ENCODE data around the gene EFNB2. TPM values are rescaled to one million over a fixed set of nuclear protein-coding genes. Genes with fewer than 3 reads are reported as not detected.

EFNB2 gene
- total and polyA plus RNA-seq, 7 experiments from 2014 or later, result 0.07 to 0.22 (median 0.11) TPM; not detected in 2

GRCh38 chr13:106474912-106475311 is 60.5 kb downstream of the EFNB2 start:
- Histone ChIP-seq H3K9me3 (ENCODE audit: control insufficient read depth in 2 of 3, low read length in 3 of 3) (no peaks in the 10 kb centered on the region), H3K4me1 (ENCODE audit: control insufficient read depth in 2 of 2, insufficient read depth in 2 of 2, low read length in 2 of 2) (no peaks in the 10 kb centered on the region), H3K4me3 (ENCODE audit: low read length) (no peak overlapping the region), H3K27ac (ENCODE audit: low read depth, low read length) (no peak overlapping the region), H3K36me3 (ENCODE audit: control insufficient read depth in 2 of 3, insufficient read depth in 3 of 3, low read length in 3 of 3) (no peaks in the 10 kb centered on the region), H3K27me3 (ENCODE audit: control insufficient read depth in 2 of 2, insufficient read depth in 2 of 2, low read length in 2 of 2) (no peaks in the 10 kb centered on the region)
- ChIA-PET POLR2A (no interaction called here), CTCF (no interaction called here)
- Mint-ChIP-seq H3K27ac (no peak overlapping the region), H3K9me3 (no peaks in the 10 kb centered on the region), H3K27me3 (peaks cover 0 to 25% (median 19%) of the 10 kb centered on the region in 5 donors), H3K4me3 (no peak overlapping the region), H3K4me1 (no peaks in the 10 kb centered on the region), H3K36me3 (no peaks in the 10 kb centered on the region)
- no peak for ATAC-seq
- intact Hi-C loops (cut with micrococcal nuclease), result no loop called here
- no peak for DNase-seq

- Mint-ChIP-seq H3K4me1 (no peaks in the 10 kb centered on the region), H3K9me3 (no peaks in the 10 kb centered on the region), H3K27ac (no peak overlapping the region), H3K27me3 (peaks cover 0 to 16% (median 11%) of the 10 kb centered on the region in 5 donors), H3K36me3 (no peaks in the 10 kb centered on the region), H3K4me3 (no peak overlapping the region)
- intact Hi-C loops (cut with micrococcal nuclease), result no loop called here
- DNase-seq (no peak), ATAC-seq (no peak)
- Histone ChIP-seq H3K36me3 (ENCODE audit: control insufficient read depth in 2 of 3, insufficient read depth in 3 of 3, low read length in 3 of 3) (no peaks in the 10 kb centered on the region), H3K4me3 (ENCODE audit: low read length) (no peak overlapping the region), H3K9me3 (ENCODE audit: control insufficient read depth in 2 of 3, low read length in 3 of 3) (no peaks in the 10 kb centered on the region), H3K27ac (ENCODE audit: low read depth, low read length) (no peak overlapping the region), H3K27me3 (ENCODE audit: control insufficient read depth in 2 of 2, insufficient read depth in 2 of 2, low read length in 2 of 2) (no peaks in the 10 kb centered on the region), H3K4me1 (ENCODE audit: control insufficient read depth in 2 of 2, insufficient read depth in 2 of 2, low read length in 2 of 2) (no peaks in the 10 kb centered on the region)
- POLR2A ChIA-PET, result no interaction called here
- CTCF ChIA-PET, result no interaction called here
These were observed 62.3 kb downstream of the EFNB2 start for GRCh38 chr13:106473154-106473553.

- ChIA-PET CTCF (no interaction called here), POLR2A (no interaction called here)
- Histone ChIP-seq H3K4me1 (ENCODE audit: control insufficient read depth in 2 of 2, insufficient read depth in 2 of 2, low read length in 2 of 2) (no peaks in the 10 kb centered on the region), H3K4me3 (ENCODE audit: low read length) (no peak overlapping the region), H3K27ac (ENCODE audit: low read depth, low read length) (no peak overlapping the region), H3K36me3 (ENCODE audit: control insufficient read depth in 2 of 3, insufficient read depth in 3 of 3, low read length in 3 of 3) (no peaks in the 10 kb centered on the region), H3K9me3 (ENCODE audit: control insufficient read depth in 2 of 3, low read length in 3 of 3) (no peaks in the 10 kb centered on the region), H3K27me3 (ENCODE audit: control insufficient read depth in 2 of 2, insufficient read depth in 2 of 2, low read length in 2 of 2) (no peaks in the 10 kb centered on the region)
- Mint-ChIP-seq H3K9me3 (no peaks in the 10 kb centered on the region), H3K4me1 (no peaks in the 10 kb centered on the region), H3K27me3 (peaks cover 0 to 15% (median 11%) of the 10 kb centered on the region in 5 donors), H3K4me3 (no peak overlapping the region), H3K36me3 (no peaks in the 10 kb centered on the region), H3K27ac (no peak overlapping the region)
- intact Hi-C loops (cut with micrococcal nuclease), result no loop called here
- ATAC-seq, result no peak
- DNase-seq, result no peak
These were observed 62.8 kb downstream of the EFNB2 start for GRCh38 chr13:106472621-106473020.

- H3K27ac Mint-ChIP-seq, result no peak overlapping the region
- no peak overlapping the region for H3K4me3 Mint-ChIP-seq
These were observed 63.4 kb downstream of the EFNB2 start for GRCh38 chr13:106471957-106472543.

GRCh38 chr13:106470576-106470975 is 64.9 kb downstream of the EFNB2 start:
- POLR2A ChIA-PET, result no interaction called here
- Histone ChIP-seq H3K4me1 (ENCODE audit: control insufficient read depth in 2 of 2, insufficient read depth in 2 of 2, low read length in 2 of 2) (no peaks in the 10 kb centered on the region), H3K27ac (ENCODE audit: low read depth, low read length) (no peak overlapping the region), H3K27me3 (ENCODE audit: control insufficient read depth in 2 of 2, insufficient read depth in 2 of 2, low read length in 2 of 2) (no peaks in the 10 kb centered on the region), H3K4me3 (ENCODE audit: low read length) (no peak overlapping the region), H3K36me3 (ENCODE audit: control insufficient read depth in 2 of 3, insufficient read depth in 3 of 3, low read length in 3 of 3) (no peaks in the 10 kb centered on the region), H3K9me3 (ENCODE audit: control insufficient read depth in 2 of 3, low read length in 3 of 3) (no peaks in the 10 kb centered on the region)
- Mint-ChIP-seq H3K27me3 (peaks cover 0 to 15% (median 0%) of the 10 kb centered on the region in 5 donors), H3K9me3 (peaks cover 0 to 2% (median 0%) of the 10 kb centered on the region in 11 donors), H3K36me3 (no peaks in the 10 kb centered on the region), H3K4me1 (no peaks in the 10 kb centered on the region), H3K4me3 (no peak overlapping the region), H3K27ac (no peak overlapping the region)
- CTCF ChIA-PET, result no interaction called here
- DNase-seq (no peak), ATAC-seq (no peak)
- intact Hi-C loops (cut with micrococcal nuclease), result no loop called here

More at GRCh38 chr13:106471957-106472543, 63.4 kb downstream of the EFNB2 start:
- intact Hi-C loops (cut with micrococcal nuclease), result no loop called here
- Histone ChIP-seq H3K9me3 (ENCODE audit: control insufficient read depth in 2 of 3, low read length in 3 of 3) (no peaks in the 10 kb centered on the region), H3K27ac (ENCODE audit: low read depth, low read length) (no peak overlapping the region), H3K27me3 (ENCODE audit: control insufficient read depth in 2 of 2, insufficient read depth in 2 of 2, low read length in 2 of 2) (no peaks in the 10 kb centered on the region), H3K36me3 (ENCODE audit: control insufficient read depth in 2 of 3, insufficient read depth in 3 of 3, low read length in 3 of 3) (no peaks in the 10 kb centered on the region), H3K4me3 (ENCODE audit: low read length) (no peak overlapping the region), H3K4me1 (ENCODE audit: control insufficient read depth in 2 of 2, insufficient read depth in 2 of 2, low read length in 2 of 2) (no peaks in the 10 kb centered on the region)
- Mint-ChIP-seq H3K36me3 (no peaks in the 10 kb centered on the region), H3K27me3 (peaks cover 0 to 13% (median 10%) of the 10 kb centered on the region in 5 donors), H3K9me3 (no peaks in the 10 kb centered on the region), H3K4me1 (no peaks in the 10 kb centered on the region)
- ATAC-seq (no peak), DNase-seq (no peak)
- CTCF ChIA-PET, result no interaction called here
- POLR2A ChIA-PET, result no interaction called here

- Mint-ChIP-seq H3K9me3 (peaks cover 0 to 2% (median 0%) of the 10 kb centered on the region in 11 donors), H3K27me3 (peaks cover 0 to 10% (median 0%) of the 10 kb centered on the region in 5 donors), H3K36me3 (no peaks in the 10 kb centered on the region), H3K4me3 (no peak overlapping the region), H3K4me1 (no peaks in the 10 kb centered on the region), H3K27ac (no peak overlapping the region)
- no peak for ATAC-seq
- Histone ChIP-seq H3K4me1 (ENCODE audit: control insufficient read depth in 2 of 2, insufficient read depth in 2 of 2, low read length in 2 of 2) (no peaks in the 10 kb centered on the region), H3K9me3 (ENCODE audit: control insufficient read depth in 2 of 3, low read length in 3 of 3) (no peaks in the 10 kb centered on the region), H3K27me3 (ENCODE audit: control insufficient read depth in 2 of 2, insufficient read depth in 2 of 2, low read length in 2 of 2) (no peaks in the 10 kb centered on the region), H3K27ac (ENCODE audit: low read depth, low read length) (no peak overlapping the region), H3K4me3 (ENCODE audit: low read length) (no peak overlapping the region), H3K36me3 (ENCODE audit: control insufficient read depth in 2 of 3, insufficient read depth in 3 of 3, low read length in 3 of 3) (no peaks in the 10 kb centered on the region)
- intact Hi-C loops (cut with micrococcal nuclease), result no loop called here
- CTCF ChIA-PET, result no interaction called here
- DNase-seq, result no peak
- POLR2A ChIA-PET, result no interaction called here
These were observed 66.5 kb downstream of the EFNB2 start for GRCh38 chr13:106468744-106469590.

- ChIA-PET POLR2A (no interaction called here), CTCF (no interaction called here)
- no peak overlapping the region for H3K27ac Mint-ChIP-seq
- Histone ChIP-seq H3K4me1 (ENCODE audit: control insufficient read depth in 2 of 2, insufficient read depth in 2 of 2, low read length in 2 of 2) (no peaks in the 10 kb centered on the region), H3K27me3 (ENCODE audit: control insufficient read depth in 2 of 2, insufficient read depth in 2 of 2, low read length in 2 of 2) (no peaks in the 10 kb centered on the region), H3K36me3 (ENCODE audit: control insufficient read depth in 2 of 3, insufficient read depth in 3 of 3, low read length in 3 of 3) (no peaks in the 10 kb centered on the region), H3K4me3 (ENCODE audit: low read length) (no peak overlapping the region), H3K27ac (ENCODE audit: low read depth, low read length) (no peak overlapping the region), H3K9me3 (ENCODE audit: control insufficient read depth in 2 of 3, low read length in 3 of 3) (no peaks in the 10 kb centered on the region)
- no peaks in the 10 kb centered on the region for H3K4me1 Mint-ChIP-seq
- peaks cover 0 to 2% (median 0%) of the 10 kb centered on the region in 11 donors for H3K9me3 Mint-ChIP-seq
- intact Hi-C loops (cut with micrococcal nuclease), result no loop called here
- ATAC-seq (no peak), DNase-seq (no peak)
- peaks cover 0 to 10% (median 0%) of the 10 kb centered on the region in 5 donors for H3K27me3 Mint-ChIP-seq
- H3K36me3 Mint-ChIP-seq, result no peaks in the 10 kb centered on the region
- no peak overlapping the region for H3K4me3 Mint-ChIP-seq
These were observed 67.3 kb downstream of the EFNB2 start for GRCh38 chr13:106468207-106468606.
